HCT116 (cell line): ENCODE results near the gene ELMO2. TPM values are rescaled to one million over a fixed set of nuclear protein-coding genes. Genes with fewer than 3 reads are reported as not detected.

Source experiments
- ATAC-seq: fragments of 200-7000 bp; cut with Tn5 transposase; 2 replicates; pipeline ENCODE4 v1.9.1; 2020; ENCODE audit warnings: mild to moderate bottlenecking, moderate library complexity
- BruUV-seq: library from RNA; stranded (reverse); fragments of 400-500 nt; replicated peaks from 2 replicates; lab custom pipeline; 2021; lab: Mats Ljungman, UMichigan
- CTCF ChIA-PET: fragments of 300-600 bp; sonication (Branson Sonifier 250); formaldehyde crosslinking; loops from one replicate; lab custom pipeline; 2021; ENCODE audit warnings: antibody characterized with exemption; lab: Charles Lee
- POLR2A ChIA-PET: fragments of 300-600, 350-600 bp; sonication (Branson Sonifier 250); formaldehyde crosslinking; loops from one replicate; lab custom pipeline; 2021; ENCODE audit warnings: antibody characterized with exemption; lab: Charles Lee
- RAD21 ChIA-PET, 2 experiments: fragments of 300-600 bp; sonication (Branson Sonifier 250); formaldehyde crosslinking; loops; one replicate each; lab custom pipeline; 2023; ENCODE audit warnings: low total read pairs in 2 of 2; ENCODE audit not compliant: uncharacterized antibody in 2 of 2, unreplicated experiment in 2 of 2, low non-redundant PET in 1 of 2; lab: Charles Lee
- DNase-seq: peaks from one replicate; pipeline ENCODE4 v3.0.0-alpha.2; 2010; ENCODE audit warnings: low read depth, low spot score
- H2AFZ ChIP-seq: fragments of 200-600 bp; shearing (Covaris generic), sonication (generic); 2 replicates; pipeline ENCODE4 v1.6.1; 2017; ENCODE audit warnings: low read depth, mixed run types, mixed read lengths, antibody characterized with exemption, low read length; ENCODE audit not compliant: poor library complexity, severe bottlenecking
- H3K27ac ChIP-seq: 2 replicates; pipeline ENCODE4 v1.5.1; 2012; ENCODE audit warnings: low read depth, low read length
- H3K27me3 ChIP-seq: fragments of 200-600 bp; sonication (generic); 2 replicates; pipeline ENCODE4 v1.6.1; 2016; ENCODE audit warnings: mixed run types, low read length, mixed read lengths; ENCODE audit not compliant: insufficient read depth
- H3K36me3 ChIP-seq, 2 experiments: fragments of 200-500 bp in 1 of 2; fragments of 200-600 bp in 1 of 2; sonication (Bioruptor generic) in 1 of 2; sonication (generic) in 1 of 2; 2 replicates each; pipeline versions ENCODE4 v1.5.1 to v1.6.1; 2014 to 2016; ENCODE audit warnings: low read length in 2 of 2, inconsistent platforms in 1 of 2, mixed read lengths in 1 of 2, mixed run types in 1 of 2; ENCODE audit not compliant: insufficient read depth in 2 of 2, control insufficient read depth in 1 of 2
- H3K4me1 ChIP-seq, 2 experiments: fragments of 200-600 bp in 1 of 2; sonication (generic) in 1 of 2; 2 replicates each; pipeline versions ENCODE4 v1.5.1 to v1.6.1; 2012 to 2017; ENCODE audit warnings: low read length in 2 of 2, inconsistent platforms in 1 of 2, mild to moderate bottlenecking in 1 of 2, mixed read lengths in 1 of 2, mixed run types in 1 of 2, moderate library complexity in 1 of 2; ENCODE audit not compliant: insufficient read depth in 2 of 2, control insufficient read depth in 1 of 2
- H3K4me2 ChIP-seq: fragments of 200-600 bp; sonication (generic); 2 replicates; pipeline ENCODE4 v1.6.1; 2017; ENCODE audit warnings: mixed run types, low read length, mixed read lengths
- H3K4me3 ChIP-seq, 2 experiments: fragments of 200-600 bp in 1 of 2; sonication (generic) in 1 of 2; replicated peaks in 1 of 2; 2 replicates each; pipeline ENCODE4 v1.5.1; 2011 to 2016; ENCODE audit warnings: low read length in 2 of 2, control low read depth in 1 of 2, low read depth in 1 of 2, mild to moderate bottlenecking in 1 of 2, mixed read lengths in 1 of 2, mixed run types in 1 of 2
- H3K79me2 ChIP-seq: fragments of 200-600 bp; sonication (generic); 2 replicates; pipeline ENCODE4 v1.6.1; 2017; ENCODE audit warnings: mild to moderate bottlenecking, mixed run types, low read length, moderate library complexity, mixed read lengths; ENCODE audit not compliant: insufficient read depth
- H3K9ac ChIP-seq: fragments of 200-600 bp; sonication (generic); 2 replicates; pipeline ENCODE4 v1.6.1; 2016; ENCODE audit warnings: low read length, mixed read lengths
- H3K9me2 ChIP-seq: fragments of 200-600 bp; sonication (generic), shearing (Covaris generic); 2 replicates; pipeline ENCODE4 v1.6.1; 2017; ENCODE audit warnings: mixed run types, mild to moderate bottlenecking, moderate library complexity; ENCODE audit not compliant: insufficient read depth
- H3K9me3 ChIP-seq, 2 experiments: fragments of 200-500 bp in 1 of 2; fragments of 200-600 bp in 1 of 2; sonication (Bioruptor generic) in 1 of 2; sonication (generic) in 1 of 2; 2 replicates each; pipeline ENCODE4 v1.6.1; 2014 to 2017; ENCODE audit warnings: low read length in 2 of 2, mixed read lengths in 2 of 2, inconsistent platforms in 1 of 2, low read depth in 1 of 2, mild to moderate bottlenecking in 1 of 2, mixed run types in 1 of 2, moderate library complexity in 1 of 2; ENCODE audit not compliant: control insufficient read depth in 1 of 2, insufficient read depth in 1 of 2
- H4K20me1 ChIP-seq: fragments of 200-600 bp; sonication (generic), shearing (Covaris generic); 2 replicates; pipeline ENCODE4 v1.6.1; 2017; ENCODE audit warnings: mixed run types, mild to moderate bottlenecking, moderate library complexity; ENCODE audit not compliant: insufficient read depth
- ATF3 ChIP-seq: IDR thresholded peaks from 2 replicates; pipeline ENCODE4 v1.6.1; 2012
- CBX3 ChIP-seq: IDR thresholded peaks from 2 replicates; pipeline ENCODE4 v1.6.1; 2012; ENCODE audit warnings: low read depth
- CEBPB ChIP-seq: IDR thresholded peaks from 2 replicates; pipeline ENCODE4 v1.6.1; 2012; ENCODE audit warnings: low read depth
- EZH2phosphoT487 ChIP-seq: fragments of 200-600 bp; IDR thresholded peaks from 2 replicates; pipeline ENCODE4 v1.6.1; 2018; ENCODE audit warnings: antibody characterized with exemption, borderline replicate concordance
- POLR2AphosphoS5 ChIP-seq: IDR thresholded peaks from 2 replicates; pipeline ENCODE4 v1.6.1; 2011; ENCODE audit warnings: mild to moderate bottlenecking, low read depth, low read length, moderate library complexity
- SP1 ChIP-seq: IDR thresholded peaks from 2 replicates; pipeline ENCODE4 v1.6.1; 2012; ENCODE audit warnings: low read depth
- SRF ChIP-seq: IDR thresholded peaks from 2 replicates; pipeline ENCODE4 v1.6.1; 2012; ENCODE audit warnings: low read depth
- TCF7L2 ChIP-seq: IDR thresholded peaks from 2 replicates; pipeline ENCODE4 v1.7.0; 2011; ENCODE audit warnings: borderline replicate concordance, inconsistent platforms; ENCODE audit not compliant: insufficient read depth, insufficient read length; ENCODE audit errors: extremely low read depth
- YY1 ChIP-seq: IDR thresholded peaks from 2 replicates; pipeline ENCODE4 v1.6.1; 2011; ENCODE audit warnings: low read length, low read depth, moderate library complexity, mild to moderate bottlenecking; ENCODE audit not compliant: insufficient replicate concordance; ENCODE audit errors: extremely low read depth
- ZFX ChIP-seq: fragments of 450-650 bp; IDR thresholded peaks from 2 replicates; pipeline ENCODE4 v1.6.1; 2017
- ZNF274 ChIP-seq: fragments of 200-500 bp; sonication (Bioruptor generic); IDR thresholded peaks from 2 replicates; pipeline ENCODE4 v1.6.1; 2014; ENCODE audit warnings: mild to moderate bottlenecking, low read depth, low read length, inconsistent platforms
- intact Hi-C: fragments of 100-400 bp; cut with micrococcal nuclease; formaldehyde crosslinking; loops from 2 replicates; pipeline ENCODE4 v1.10.0; 2022
- total RNA-seq: library from RNA; stranded (reverse); gene quantifications from one replicate; pipeline ENCODE4 v1.2.1, GENCODE V29; 2021; ENCODE audit not compliant: unreplicated experiment

ELMO2 gene
- total RNA-seq, 1 experiment from 2014 or later, result 22.9 TPM

GRCh38 chr20:46330072-46330763 is 76.2 kb downstream of the ELMO2 start:
- Histone ChIP-seq H3K36me3 (no peaks in the 10 kb centered on the region), H3K79me2 (no peaks in the 10 kb centered on the region), H3K4me1 (peaks cover 0 to 5% of the 10 kb centered on the region in 2 experiments; a peak in 1 of 4 replicates), H3K27ac (no peak overlapping the region), H4K20me1 (no peaks in the 10 kb centered on the region), H3K4me2 (no peak overlapping the region), H3K27me3 (no peaks in the 10 kb centered on the region; the same call in 1 of the 2 replicates), H3K9me2 (no peaks in the 10 kb centered on the region), H2AFZ (no peak overlapping the region), H3K9ac (no peak overlapping the region), H3K4me3 (no peak overlapping the region), H3K9me3 (no peaks in the 10 kb centered on the region)
- ATAC-seq, result no peak
- BruUV-seq, result no TSS peak
- DNase-seq, result no peak
- intact Hi-C loops, result no loop called here
- TF ChIP-seq POLR2AphosphoS5 (no peak), EZH2phosphoT487 (no peak), TCF7L2 (no peak), CBX3 (no peak), ATF3 (no peak)
- RAD21 ChIA-PET, result no interaction called here
- POLR2A ChIA-PET, result no interaction called here
- CTCF ChIA-PET, result no interaction called here

- Histone ChIP-seq H3K79me2 (no peaks in the 10 kb centered on the region), H4K20me1 (no peaks in the 10 kb centered on the region), H3K27ac (no peak overlapping the region), H3K36me3 (no peaks in the 10 kb centered on the region), H3K4me3 (no peak overlapping the region), H3K9ac (no peak overlapping the region), H3K27me3 (no peaks in the 10 kb centered on the region; the same call in 1 of the 2 replicates), H3K4me1 (peaks cover 0 to 5% of the 10 kb centered on the region in 2 experiments; a peak in 1 of 4 replicates), H3K9me3 (no peaks in the 10 kb centered on the region), H2AFZ (no peak overlapping the region), H3K4me2 (no peak overlapping the region), H3K9me2 (no peaks in the 10 kb centered on the region)
- intact Hi-C loops, result loop anchor here (10.0 kb wide), 1 partner anchor 304 kb away; the partner anchor contains the start of gene SLC12A5
- DNase-seq (no peak), ATAC-seq (no peak)
- BruUV-seq, result no TSS peak
- POLR2A ChIA-PET, result no interaction called here
- RAD21 ChIA-PET, result no interaction called here
- TF ChIP-seq YY1, result no peak
- no peak for TF ChIP-seq CEBPB
- TF ChIP-seq CBX3, result no peak
- no peak for TF ChIP-seq SRF
- TF ChIP-seq EZH2phosphoT487, result no peak
- no peak for TF ChIP-seq ZNF274
- TF ChIP-seq SP1, result no peak
- no peak for TF ChIP-seq POLR2AphosphoS5
- no peak for TF ChIP-seq ZFX
- CTCF ChIA-PET, result no interaction called here
Measured at GRCh38 chr20:46328200-46328882, 78.1 kb downstream of the ELMO2 start.
